Measurements from ENCODE around the gene EAF2.

EAF2 gene

DNA sequence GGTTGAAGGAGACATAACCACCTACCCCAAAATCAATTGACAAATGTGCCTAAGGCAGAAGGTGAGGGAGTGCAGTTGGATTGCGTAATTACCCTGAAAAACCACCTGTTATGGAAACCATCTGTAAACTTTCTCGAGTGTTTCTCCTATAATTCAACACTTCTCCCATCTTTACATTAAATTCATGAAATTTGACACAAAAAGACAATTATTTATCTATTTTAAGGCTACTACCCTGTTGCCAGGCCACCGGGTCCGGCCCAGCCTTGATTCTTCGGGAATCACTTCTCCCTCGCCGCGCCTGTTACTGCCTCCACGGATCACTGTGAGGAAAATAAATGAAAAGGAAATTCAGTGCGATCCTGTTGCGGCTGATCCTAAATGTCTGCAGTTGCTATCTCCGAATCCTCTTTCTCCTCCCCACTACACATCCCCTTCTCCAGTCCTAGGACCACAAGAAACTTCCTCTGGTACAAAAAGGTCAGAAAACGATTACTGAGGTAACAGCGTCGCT is 795 bp upstream of the EAF2 start:
- no peaks in the 10 kb centered on the region for H3F3A ChIP-seq (ENCODE audit: insufficient read depth, low read length)
- no peaks in the 10 kb centered on the region for H3K9me2 ChIP-seq (ENCODE audit: low read depth, low read length)
- H2AFZ ChIP-seq (ENCODE audit: low read length), result no peak overlapping the region
- H4K20me1 ChIP-seq (ENCODE audit: insufficient read depth, low read length), result no peaks in the 10 kb centered on the region
- no peak for TF ChIP-seq EZH2 (IDR thresholded peaks at IDR 0.05; ENCODE audit: borderline replicate concordance, low read length)
- TF ChIP-seq, protein P1, sequence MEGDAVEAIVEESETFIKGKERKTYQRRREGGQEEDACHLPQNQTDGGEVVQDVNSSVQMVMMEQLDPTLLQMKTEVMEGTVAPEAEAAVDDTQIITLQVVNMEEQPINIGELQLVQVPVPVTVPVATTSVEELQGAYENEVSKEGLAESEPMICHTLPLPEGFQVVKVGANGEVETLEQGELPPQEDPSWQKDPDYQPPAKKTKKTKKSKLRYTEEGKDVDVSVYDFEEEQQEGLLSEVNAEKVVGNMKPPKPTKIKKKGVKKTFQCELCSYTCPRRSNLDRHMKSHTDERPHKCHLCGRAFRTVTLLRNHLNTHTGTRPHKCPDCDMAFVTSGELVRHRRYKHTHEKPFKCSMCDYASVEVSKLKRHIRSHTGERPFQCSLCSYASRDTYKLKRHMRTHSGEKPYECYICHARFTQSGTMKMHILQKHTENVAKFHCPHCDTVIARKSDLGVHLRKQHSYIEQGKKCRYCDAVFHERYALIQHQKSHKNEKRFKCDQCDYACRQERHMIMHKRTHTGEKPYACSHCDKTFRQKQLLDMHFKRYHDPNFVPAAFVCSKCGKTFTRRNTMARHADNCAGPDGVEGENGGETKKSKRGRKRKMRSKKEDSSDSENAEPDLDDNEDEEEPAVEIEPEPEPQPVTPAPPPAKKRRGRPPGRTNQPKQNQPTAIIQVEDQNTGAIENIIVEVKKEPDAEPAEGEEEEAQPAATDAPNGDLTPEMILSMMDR (IDR thresholded peaks at IDR 0.05; ENCODE audit: low read length), result no peak
- H3K79me2 ChIP-seq (ENCODE audit: insufficient read depth, low read length), result peaks cover 55% of the 10 kb centered on the region
- peak overlapping the region; percentile 95 for H3K4me2 ChIP-seq (ENCODE audit: low read length)
- H3K9me3 ChIP-seq (ENCODE audit: low read length), result no peaks in the 10 kb centered on the region
- H3K9ac ChIP-seq (ENCODE audit: low read length), result peak overlapping the region; percentile 89
- H3K36me3 ChIP-seq (ENCODE audit: insufficient read depth, low read length), result peaks cover 48% of the 10 kb centered on the region
- H3K4me1 ChIP-seq (ENCODE audit: insufficient read depth, low read length, severe bottlenecking), result peaks cover 35% of the 10 kb centered on the region
- no peaks in the 10 kb centered on the region for H3K27me3 ChIP-seq (ENCODE audit: insufficient read depth, low read length)
- H3K27ac ChIP-seq (ENCODE audit: low read depth, low read length, poor library complexity, severe bottlenecking), result peak overlapping the region; percentile 48
- H3K4me3 ChIP-seq (ENCODE audit: low read depth, low read length, poor library complexity, severe bottlenecking), result peak overlapping the region; percentile 82

DNA sequence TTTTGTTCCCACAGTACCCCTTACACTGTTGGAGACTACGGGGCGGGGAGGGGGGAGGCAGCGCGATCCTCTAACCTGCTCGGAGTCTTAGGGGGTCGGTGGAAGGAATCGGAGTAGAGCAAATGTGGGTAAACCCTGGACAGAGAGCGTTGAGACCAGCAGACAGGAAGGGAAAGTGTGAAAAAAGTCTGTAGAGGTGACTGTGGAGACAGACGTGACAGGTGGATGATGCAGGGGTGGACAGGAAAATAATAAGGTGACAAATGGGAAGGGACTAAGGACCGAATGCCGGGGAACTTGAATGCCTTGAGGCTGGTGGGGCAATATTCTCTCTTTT is 424 bp downstream of the EAF2 start:
- no peaks in the 10 kb centered on the region for H3K9me3 ChIP-seq (ENCODE audit: low read length)
- peak overlapping the region; percentile 79 for H3K27ac ChIP-seq (ENCODE audit: low read depth, low read length, poor library complexity, severe bottlenecking)
- H3K79me2 ChIP-seq (ENCODE audit: insufficient read depth, low read length), result peaks cover 56% of the 10 kb centered on the region
- H3F3A ChIP-seq (ENCODE audit: insufficient read depth, low read length), result no peaks in the 10 kb centered on the region
- peaks cover 50% of the 10 kb centered on the region for H3K36me3 ChIP-seq (ENCODE audit: insufficient read depth, low read length)
- peak overlapping the region; percentile 75 for H3K4me2 ChIP-seq (ENCODE audit: low read length)
- H2AFZ ChIP-seq (ENCODE audit: low read length), result 0 out of 2 replicates have a peak overlapping the region, but pooled peaks have one; percentile 23
- H3K27me3 ChIP-seq (ENCODE audit: insufficient read depth, low read length), result no peaks in the 10 kb centered on the region
- peaks cover 35% of the 10 kb centered on the region for H3K4me1 ChIP-seq (ENCODE audit: insufficient read depth, low read length, severe bottlenecking)
- H3K9ac ChIP-seq (ENCODE audit: low read length), result peak overlapping the region; percentile 83
- no peak for TF ChIP-seq EZH2 (IDR thresholded peaks at IDR 0.05; ENCODE audit: borderline replicate concordance, low read length)
- TF ChIP-seq, protein P1 (IDR thresholded peaks at IDR 0.05; ENCODE audit: low read length), result no peak
- peak overlapping the region; percentile 82 for H3K4me3 ChIP-seq (ENCODE audit: low read depth, low read length, poor library complexity, severe bottlenecking)
- no peaks in the 10 kb centered on the region for H4K20me1 ChIP-seq (ENCODE audit: insufficient read depth, low read length)
- H3K9me2 ChIP-seq (ENCODE audit: low read depth, low read length), result no peaks in the 10 kb centered on the region

DNA sequence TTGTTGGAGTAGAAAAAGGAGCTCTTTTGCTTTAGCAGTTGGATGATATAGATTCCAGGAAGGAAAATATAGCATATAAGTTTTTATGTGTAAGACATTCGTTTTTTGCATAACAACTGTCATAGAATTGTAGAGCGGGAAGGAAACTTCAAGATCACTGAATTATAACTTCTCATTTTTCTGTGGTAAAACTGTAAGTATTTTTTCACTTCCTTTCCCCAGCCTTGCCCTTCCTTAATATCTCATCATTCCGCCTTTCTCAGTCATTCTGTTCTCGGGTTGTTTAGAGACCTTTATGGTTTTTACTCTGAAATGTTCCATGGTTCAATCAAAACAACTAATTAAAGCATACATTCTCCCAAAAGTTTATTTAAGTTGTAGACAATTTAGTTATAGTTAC is 1.1 kb downstream of the EAF2 start:
- Histone ChIP-seq H3K9ac (ENCODE audit: low read length) (peak overlapping the region; percentile 83), H3K9me2 (ENCODE audit: low read depth, low read length) (no peaks in the 10 kb centered on the region), H3K4me3 (ENCODE audit: low read depth, low read length, poor library complexity, severe bottlenecking) (peak overlapping the region; percentile 82), H3K79me2 (ENCODE audit: insufficient read depth, low read length) (peaks cover 56% of the 10 kb centered on the region), H3K9me3 (ENCODE audit: low read length) (no peaks in the 10 kb centered on the region), H3K4me2 (ENCODE audit: low read length) (peak overlapping the region; percentile 75), H3K4me1 (ENCODE audit: insufficient read depth, low read length, severe bottlenecking) (peaks cover 35% of the 10 kb centered on the region), H3K27ac (ENCODE audit: low read depth, low read length, poor library complexity, severe bottlenecking) (peak overlapping the region; percentile 79), H2AFZ (ENCODE audit: low read length) (peak overlapping the region; percentile 23; the same call in 1 of the 2 replicates), H4K20me1 (ENCODE audit: insufficient read depth, low read length) (no peaks in the 10 kb centered on the region), H3F3A (ENCODE audit: insufficient read depth, low read length) (no peaks in the 10 kb centered on the region), H3K36me3 (ENCODE audit: insufficient read depth, low read length) (peaks cover 45% of the 10 kb centered on the region), H3K27me3 (ENCODE audit: insufficient read depth, low read length) (no peaks in the 10 kb centered on the region)
- no peak for TF ChIP-seq EZH2 (IDR thresholded peaks at IDR 0.05; ENCODE audit: borderline replicate concordance, low read length)
- TF ChIP-seq, protein P1 (IDR thresholded peaks at IDR 0.05; ENCODE audit: low read length), result no peak

Data from OCI-LY1 (cell line).